Measurements from ENCODE around the gene LSAMP.
A peak's percentile ranks its signal among the peaks of the same experiment; 100 is the strongest.

LSAMP gene

GRCh38 chr3:115843206-115843605 is 602.1 kb downstream of the LSAMP start:
- Histone ChIP-seq H3K4me1 (ENCODE audit: control insufficient read depth, low read depth, low read length) (no peaks in the 10 kb centered on the region), H3K56ac (ENCODE audit: low read length) (no peak overlapping the region), H4K5ac (ENCODE audit: low read length) (no peak overlapping the region), H2BK5ac (ENCODE audit: low read length) (no peak overlapping the region), H3K79me2 (ENCODE audit: control insufficient read depth, insufficient read depth, low read length) (no peaks in the 10 kb centered on the region), H4K8ac (ENCODE audit: low read depth, low read length) (no peak overlapping the region), H3K79me1 (ENCODE audit: low read length) (no peaks in the 10 kb centered on the region), H3K36me3 (ENCODE audit: control insufficient read depth, insufficient read depth, low read length) (no peaks in the 10 kb centered on the region), H2BK15ac (replicated peaks; ENCODE audit: low read depth) (no peak overlapping the region), H3K4me3 (ENCODE audit: low read length) (no peak overlapping the region), H2AK5ac (ENCODE audit: low read length) (no peak overlapping the region), H3K27ac (ENCODE audit: low read depth, low read length) (no peak overlapping the region), H3K4ac (ENCODE audit: low read depth, low read length) (no peak overlapping the region), H3K27me3 (ENCODE audit: insufficient read depth, low read length, poor library complexity) (no peaks in the 10 kb centered on the region), H3K18ac (ENCODE audit: low read length) (no peak overlapping the region), H3K23ac (ENCODE audit: low read length) (no peak overlapping the region), H2BK120ac (ENCODE audit: low read depth, low read length) (no peak overlapping the region), H3K4me2 (ENCODE audit: low read length) (no peak overlapping the region), H3K9ac (ENCODE audit: low read length) (no peak overlapping the region)
- no peak for DNase-seq
- no CpG with 5 or more reads among the region's 1 CpG for WGBS (ENCODE audit: extremely low coverage, insufficient coverage, low lambda C conversion rate)

GRCh38 chr3:115839246-115839645 is 606.0 kb downstream of the LSAMP start:
- Histone ChIP-seq H2AK5ac (ENCODE audit: low read length) (no peak overlapping the region), H2BK120ac (ENCODE audit: low read depth, low read length) (no peak overlapping the region)

GRCh38 chr3:115838786-115839185 is 606.5 kb downstream of the LSAMP start:
- H2BK5ac ChIP-seq (ENCODE audit: low read length), result no peak overlapping the region
- H3K79me2 ChIP-seq (ENCODE audit: control insufficient read depth, insufficient read depth, low read length), result no peaks in the 10 kb centered on the region
- H4K5ac ChIP-seq (ENCODE audit: low read length), result no peak overlapping the region
- H4K8ac ChIP-seq (ENCODE audit: low read depth, low read length), result no peak overlapping the region
- H3K27me3 ChIP-seq (ENCODE audit: insufficient read depth, low read length, poor library complexity), result no peaks in the 10 kb centered on the region
- H3K18ac ChIP-seq (ENCODE audit: low read length), result no peak overlapping the region
- no peak overlapping the region for H2BK15ac ChIP-seq (replicated peaks; ENCODE audit: low read depth)
- H3K4me3 ChIP-seq (ENCODE audit: low read length), result no peak overlapping the region
- H3K36me3 ChIP-seq (ENCODE audit: control insufficient read depth, insufficient read depth, low read length), result no peaks in the 10 kb centered on the region
- H3K79me1 ChIP-seq (ENCODE audit: low read length), result no peaks in the 10 kb centered on the region
- no peak overlapping the region for H2BK120ac ChIP-seq (ENCODE audit: low read depth, low read length)
- no peak overlapping the region for H2AK5ac ChIP-seq (ENCODE audit: low read length)
- H3K27ac ChIP-seq (ENCODE audit: low read depth, low read length), result no peak overlapping the region
- H3K56ac ChIP-seq (ENCODE audit: low read length), result no peak overlapping the region
- no peaks in the 10 kb centered on the region for H3K4me1 ChIP-seq (ENCODE audit: control insufficient read depth, low read depth, low read length)
- H3K23ac ChIP-seq (ENCODE audit: low read length), result no peak overlapping the region
- no peak overlapping the region for H3K4ac ChIP-seq (ENCODE audit: low read depth, low read length)
- no CpG with 5 or more reads among the region's 8 CpGs for WGBS (ENCODE audit: extremely low coverage, insufficient coverage, low lambda C conversion rate)
- no peak overlapping the region for H3K9ac ChIP-seq (ENCODE audit: low read length)
- no peak overlapping the region for H3K4me2 ChIP-seq (ENCODE audit: low read length)
- DNase-seq, result no peak

More at GRCh38 chr3:115839246-115839645, 606.0 kb downstream of the LSAMP start:
- Histone ChIP-seq H3K4me1 (ENCODE audit: control insufficient read depth, low read depth, low read length) (no peaks in the 10 kb centered on the region), H3K4me2 (ENCODE audit: low read length) (no peak overlapping the region), H3K79me1 (ENCODE audit: low read length) (no peaks in the 10 kb centered on the region), H3K27ac (ENCODE audit: low read depth, low read length) (no peak overlapping the region), H2BK15ac (replicated peaks; ENCODE audit: low read depth) (no peak overlapping the region), H3K18ac (ENCODE audit: low read length) (no peak overlapping the region), H3K27me3 (ENCODE audit: insufficient read depth, low read length, poor library complexity) (no peaks in the 10 kb centered on the region), H4K8ac (ENCODE audit: low read depth, low read length) (no peak overlapping the region), H2BK5ac (ENCODE audit: low read length) (no peak overlapping the region), H4K5ac (ENCODE audit: low read length) (no peak overlapping the region), H3K4ac (ENCODE audit: low read depth, low read length) (no peak overlapping the region), H3K56ac (ENCODE audit: low read length) (no peak overlapping the region), H3K4me3 (ENCODE audit: low read length) (no peak overlapping the region), H3K79me2 (ENCODE audit: control insufficient read depth, insufficient read depth, low read length) (no peaks in the 10 kb centered on the region), H3K23ac (ENCODE audit: low read length) (no peak overlapping the region), H3K9ac (ENCODE audit: low read length) (no peak overlapping the region), H3K36me3 (ENCODE audit: control insufficient read depth, insufficient read depth, low read length) (no peaks in the 10 kb centered on the region)
- no peak for DNase-seq

GRCh38 chr3:115836944-115837343 is 608.3 kb downstream of the LSAMP start:
- Histone ChIP-seq H2AK5ac (ENCODE audit: low read length) (no peak overlapping the region), H3K4ac (ENCODE audit: low read depth, low read length) (no peak overlapping the region), H3K23ac (ENCODE audit: low read length) (no peak overlapping the region), H3K56ac (ENCODE audit: low read length) (no peak overlapping the region), H3K4me3 (ENCODE audit: low read length) (no peak overlapping the region), H4K8ac (ENCODE audit: low read depth, low read length) (no peak overlapping the region), H2BK15ac (replicated peaks; ENCODE audit: low read depth) (no peak overlapping the region), H3K79me1 (ENCODE audit: low read length) (no peaks in the 10 kb centered on the region), H3K27ac (ENCODE audit: low read depth, low read length) (no peak overlapping the region), H4K5ac (ENCODE audit: low read length) (no peak overlapping the region), H3K18ac (ENCODE audit: low read length) (no peak overlapping the region), H3K27me3 (ENCODE audit: insufficient read depth, low read length, poor library complexity) (no peaks in the 10 kb centered on the region), H2BK120ac (ENCODE audit: low read depth, low read length) (no peak overlapping the region), H3K79me2 (ENCODE audit: control insufficient read depth, insufficient read depth, low read length) (no peaks in the 10 kb centered on the region), H3K36me3 (ENCODE audit: control insufficient read depth, insufficient read depth, low read length) (no peaks in the 10 kb centered on the region), H3K9ac (ENCODE audit: low read length) (no peak overlapping the region), H2BK5ac (ENCODE audit: low read length) (no peak overlapping the region), H3K4me1 (ENCODE audit: control insufficient read depth, low read depth, low read length) (no peaks in the 10 kb centered on the region), H3K4me2 (ENCODE audit: low read length) (no peak overlapping the region)
- WGBS (ENCODE audit: extremely low coverage, insufficient coverage, low lambda C conversion rate), result no CpG with 5 or more reads among the region's 3 CpGs
- peak; percentile 39 for DNase-seq

GRCh38 chr3:115835946-115836345 is 609.3 kb downstream of the LSAMP start:
- H3K4ac ChIP-seq (ENCODE audit: low read depth, low read length), result no peak overlapping the region
- no peaks in the 10 kb centered on the region for H3K79me1 ChIP-seq (ENCODE audit: low read length)
- H3K23ac ChIP-seq (ENCODE audit: low read length), result no peak overlapping the region
- H3K79me2 ChIP-seq (ENCODE audit: control insufficient read depth, insufficient read depth, low read length), result no peaks in the 10 kb centered on the region
- H2AK5ac ChIP-seq (ENCODE audit: low read length), result no peak overlapping the region
- no peak overlapping the region for H2BK15ac ChIP-seq (replicated peaks; ENCODE audit: low read depth)
- WGBS (ENCODE audit: extremely low coverage, insufficient coverage, low lambda C conversion rate), result 100% methylated on average over 2 of the region's 4 CpGs
- DNase-seq, result no peak
- H3K27ac ChIP-seq (ENCODE audit: low read depth, low read length), result no peak overlapping the region
- no peak overlapping the region for H3K56ac ChIP-seq (ENCODE audit: low read length)
- H3K4me1 ChIP-seq (ENCODE audit: control insufficient read depth, low read depth, low read length), result no peaks in the 10 kb centered on the region
- H3K18ac ChIP-seq (ENCODE audit: low read length), result no peak overlapping the region
- no peak overlapping the region for H3K4me2 ChIP-seq (ENCODE audit: low read length)
- H4K8ac ChIP-seq (ENCODE audit: low read depth, low read length), result no peak overlapping the region
- no peak overlapping the region for H2BK5ac ChIP-seq (ENCODE audit: low read length)
- H3K36me3 ChIP-seq (ENCODE audit: control insufficient read depth, insufficient read depth, low read length), result no peaks in the 10 kb centered on the region
- H3K27me3 ChIP-seq (ENCODE audit: insufficient read depth, low read length, poor library complexity), result no peaks in the 10 kb centered on the region
- no peak overlapping the region for H4K5ac ChIP-seq (ENCODE audit: low read length)
- H2BK120ac ChIP-seq (ENCODE audit: low read depth, low read length), result no peak overlapping the region
- no peak overlapping the region for H3K4me3 ChIP-seq (ENCODE audit: low read length)
- no peak overlapping the region for H3K9ac ChIP-seq (ENCODE audit: low read length)

- Histone ChIP-seq H3K27ac (ENCODE audit: low read depth, low read length) (no peak overlapping the region), H3K4me2 (ENCODE audit: low read length) (no peak overlapping the region)
- no peak for DNase-seq
These were observed 611.2 kb downstream of the LSAMP start for GRCh38 chr3:115834068-115834467.

More at GRCh38 chr3:115834068-115834467, 611.2 kb downstream of the LSAMP start:
- Histone ChIP-seq H3K23ac (ENCODE audit: low read length) (no peak overlapping the region), H3K18ac (ENCODE audit: low read length) (no peak overlapping the region), H3K79me1 (ENCODE audit: low read length) (no peaks in the 10 kb centered on the region), H3K56ac (ENCODE audit: low read length) (no peak overlapping the region), H3K4me3 (ENCODE audit: low read length) (no peak overlapping the region), H4K5ac (ENCODE audit: low read length) (no peak overlapping the region), H3K79me2 (ENCODE audit: control insufficient read depth, insufficient read depth, low read length) (no peaks in the 10 kb centered on the region), H2BK5ac (ENCODE audit: low read length) (no peak overlapping the region), H3K27me3 (ENCODE audit: insufficient read depth, low read length, poor library complexity) (no peaks in the 10 kb centered on the region), H3K36me3 (ENCODE audit: control insufficient read depth, insufficient read depth, low read length) (no peaks in the 10 kb centered on the region), H3K4me1 (ENCODE audit: control insufficient read depth, low read depth, low read length) (no peaks in the 10 kb centered on the region), H2AK5ac (ENCODE audit: low read length) (no peak overlapping the region), H3K4ac (ENCODE audit: low read depth, low read length) (no peak overlapping the region), H4K8ac (ENCODE audit: low read depth, low read length) (no peak overlapping the region), H2BK120ac (ENCODE audit: low read depth, low read length) (no peak overlapping the region), H2BK15ac (replicated peaks; ENCODE audit: low read depth) (no peak overlapping the region), H3K9ac (ENCODE audit: low read length) (no peak overlapping the region)
- no CpG with 5 or more reads among the region's 1 CpG for WGBS (ENCODE audit: extremely low coverage, insufficient coverage, low lambda C conversion rate)

Measured in mesendoderm (in vitro differentiated cells).